A172 (cell line): ENCODE data around the gene WDR27. TPM values are rescaled to one million over a fixed set of nuclear protein-coding genes. Genes with fewer than 3 reads are reported as not detected.

Experiments
- DNase-seq: peaks from one replicate; pipeline ENCODE4 v3.0.0-alpha.2; 2015; ENCODE audit warnings: low spot score
- total RNA-seq: library from RNA; depleted of rRNA; stranded (reverse); fragments of >200 nt; shearing (Covaris generic); gene quantifications from 2 replicates; pipeline ENCODE4 v1.2.3, GENCODE V29; 2014

WDR27 gene
- total RNA-seq, 1 experiment from 2014 or later = 13.6 TPM

DNA sequence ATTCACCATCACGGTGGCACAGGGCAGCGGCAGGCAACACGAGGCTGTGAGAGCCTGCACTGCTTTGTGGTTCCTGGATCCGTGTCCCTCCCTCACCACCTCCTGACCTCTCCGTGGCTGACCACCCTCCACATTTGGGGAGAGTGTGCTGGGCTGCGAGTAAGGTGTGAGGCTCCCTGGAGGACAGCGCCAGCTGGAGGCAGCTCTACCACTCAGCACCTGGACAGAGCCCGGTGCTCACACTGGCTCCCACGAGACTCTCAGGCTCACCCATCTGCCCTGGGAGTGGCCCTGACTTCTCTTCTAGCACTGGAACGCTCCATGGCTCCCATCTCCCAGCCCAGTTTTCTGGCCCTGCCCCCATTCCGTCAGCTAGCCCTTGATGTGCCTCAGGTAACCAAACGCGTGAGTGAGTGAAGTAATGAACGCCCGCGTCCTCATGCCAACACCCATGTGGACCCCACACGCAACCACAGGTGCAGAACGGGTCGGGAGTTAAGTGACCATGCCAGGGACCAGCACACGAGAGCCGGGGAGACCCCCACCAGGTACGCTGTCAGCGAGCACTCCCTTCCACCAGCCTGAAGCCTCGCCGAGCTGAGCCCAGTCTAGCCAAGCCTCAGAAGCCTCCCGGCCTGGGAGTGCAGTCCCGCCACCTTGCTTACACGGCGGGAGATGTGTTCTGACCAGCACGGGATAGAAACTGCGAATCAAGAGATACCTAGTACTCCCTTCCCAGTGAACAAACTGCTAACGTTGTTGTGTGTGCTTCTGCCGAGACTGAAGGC, 137.2 kb downstream of the WDR27 start:
- no peak for DNase-seq

GRCh38 chr6:169561665-169562064, 140.2 kb downstream of the WDR27 start:
- DNase-seq = no peak

DNA sequence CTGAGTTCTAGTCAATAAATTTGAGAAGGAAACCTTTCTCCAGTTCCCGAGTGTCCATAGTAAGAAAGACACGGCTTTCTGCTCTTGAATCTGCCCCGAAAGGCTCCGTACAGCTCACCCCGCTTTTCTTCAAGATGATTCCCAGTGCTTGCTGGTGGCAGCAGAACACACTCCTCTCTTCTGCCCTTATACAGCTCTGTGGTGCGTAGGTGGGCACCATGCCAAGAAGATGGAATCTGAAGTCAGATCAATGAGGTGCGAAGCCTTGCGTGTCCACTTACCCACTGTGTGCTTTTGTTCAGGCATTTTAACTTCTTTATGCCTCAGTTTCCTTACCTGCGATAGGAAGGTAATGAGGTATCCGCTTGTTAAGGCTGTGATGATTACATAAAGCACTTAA, 142.2 kb downstream of the WDR27 start:
- no peak for DNase-seq

GRCh38 chr6:169558774-169559441, 142.9 kb downstream of the WDR27 start:
- DNase-seq = no peak

GRCh38 chr6:169558378-169558773, 143.5 kb downstream of the WDR27 start:
- no peak for DNase-seq

DNA sequence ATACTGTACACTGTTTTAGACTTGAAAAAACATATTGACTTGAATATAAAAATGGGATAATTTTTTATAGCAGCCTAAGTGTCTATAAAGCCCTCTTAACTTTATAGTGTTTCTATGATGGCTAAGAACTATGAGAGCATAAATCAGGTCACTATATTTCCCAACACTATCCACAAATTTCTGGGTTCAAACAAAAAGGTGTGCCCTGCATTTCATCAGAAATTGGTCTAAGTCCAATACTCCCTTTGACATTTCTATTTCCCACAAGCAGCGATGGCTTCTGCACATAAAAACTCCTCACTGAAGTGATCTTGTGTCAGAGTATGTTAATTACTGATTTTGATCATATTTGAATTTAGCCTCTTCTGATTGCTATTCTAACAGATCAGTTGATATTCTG, 143.9 kb downstream of the WDR27 start:
- no peak for DNase-seq

GRCh38 chr6:169556758-169557548, 144.9 kb downstream of the WDR27 start:
- DNase-seq = no peak

- DNase-seq = no peak
Observed at GRCh38 chr6:169555971-169556617, 145.7 kb downstream of the WDR27 start.

DNA sequence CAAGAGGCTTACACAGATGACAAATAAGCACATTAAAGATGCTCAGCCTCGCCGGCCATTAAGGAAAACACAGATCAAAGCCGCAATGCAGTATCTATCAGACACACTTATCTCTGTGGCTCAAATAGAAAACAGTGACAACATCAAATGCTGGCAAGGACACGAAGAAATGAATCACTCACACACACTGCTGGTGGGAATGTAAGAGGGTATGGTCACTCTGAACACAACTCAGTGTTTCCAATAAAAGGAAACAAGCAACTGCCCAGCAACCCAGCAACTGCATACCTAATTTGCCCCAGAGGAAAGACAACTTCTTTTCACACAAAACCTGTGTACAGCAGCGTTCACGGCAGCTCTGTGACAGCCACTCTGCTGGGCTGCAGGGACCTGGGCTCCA, 155.8 kb downstream of the WDR27 start:
- no peak for DNase-seq

GRCh38 chr6:169543704-169544103, 158.1 kb downstream of the WDR27 start:
- no peak for DNase-seq

DNA sequence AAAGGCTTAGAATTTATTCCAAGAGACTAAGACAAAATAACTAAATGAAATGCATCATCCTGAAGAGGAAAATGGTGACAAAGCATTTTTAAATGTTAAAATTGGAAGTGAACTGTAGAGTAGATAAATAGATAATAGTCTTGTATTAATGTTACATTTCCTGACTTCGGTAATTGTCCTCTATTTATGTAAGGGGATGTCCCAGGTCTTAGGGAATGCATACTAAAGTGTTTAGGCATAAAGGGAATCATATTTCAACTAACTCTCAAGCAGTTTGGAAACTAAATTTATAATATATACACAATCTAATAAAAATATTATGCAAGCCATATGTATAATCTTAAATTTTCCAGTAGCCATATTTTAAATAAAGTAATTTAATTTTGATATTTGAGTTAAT, 159.3 kb downstream of the WDR27 start:
- DNase-seq = no peak

DNA sequence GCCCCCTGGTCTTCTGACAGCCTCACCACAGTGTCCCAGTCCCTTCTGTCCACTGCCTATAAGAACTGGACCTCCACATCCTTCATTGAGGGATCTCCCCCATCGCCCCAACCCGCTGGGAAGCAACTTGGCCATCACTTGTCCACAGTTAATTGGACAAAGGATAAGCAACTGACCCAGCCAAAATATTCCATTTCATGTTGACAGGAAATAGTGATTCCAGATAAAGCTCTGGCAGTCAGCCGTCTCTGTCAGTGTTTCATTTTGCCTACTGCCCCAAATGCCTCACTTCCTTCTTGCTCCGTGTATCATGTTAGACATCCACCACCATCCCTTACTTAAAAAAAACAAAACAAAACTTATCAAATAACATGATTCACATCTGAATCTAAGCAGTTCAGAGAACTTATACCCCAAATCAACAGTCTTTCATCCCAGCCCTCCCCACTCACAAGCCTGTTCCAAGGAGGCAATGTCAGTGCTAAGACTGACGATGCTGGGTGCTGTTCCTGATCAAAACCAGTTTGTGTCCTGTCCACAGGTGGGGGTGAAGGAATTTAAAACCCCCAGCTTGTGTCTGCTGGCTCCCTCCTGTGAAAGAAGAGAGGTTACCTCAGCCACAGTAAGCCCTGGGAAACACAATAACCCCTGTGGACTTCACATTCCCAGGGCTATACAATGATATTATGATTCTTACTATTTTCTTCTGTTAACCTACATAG, 162.5 kb downstream of the WDR27 start:
- DNase-seq = no peak

DNA sequence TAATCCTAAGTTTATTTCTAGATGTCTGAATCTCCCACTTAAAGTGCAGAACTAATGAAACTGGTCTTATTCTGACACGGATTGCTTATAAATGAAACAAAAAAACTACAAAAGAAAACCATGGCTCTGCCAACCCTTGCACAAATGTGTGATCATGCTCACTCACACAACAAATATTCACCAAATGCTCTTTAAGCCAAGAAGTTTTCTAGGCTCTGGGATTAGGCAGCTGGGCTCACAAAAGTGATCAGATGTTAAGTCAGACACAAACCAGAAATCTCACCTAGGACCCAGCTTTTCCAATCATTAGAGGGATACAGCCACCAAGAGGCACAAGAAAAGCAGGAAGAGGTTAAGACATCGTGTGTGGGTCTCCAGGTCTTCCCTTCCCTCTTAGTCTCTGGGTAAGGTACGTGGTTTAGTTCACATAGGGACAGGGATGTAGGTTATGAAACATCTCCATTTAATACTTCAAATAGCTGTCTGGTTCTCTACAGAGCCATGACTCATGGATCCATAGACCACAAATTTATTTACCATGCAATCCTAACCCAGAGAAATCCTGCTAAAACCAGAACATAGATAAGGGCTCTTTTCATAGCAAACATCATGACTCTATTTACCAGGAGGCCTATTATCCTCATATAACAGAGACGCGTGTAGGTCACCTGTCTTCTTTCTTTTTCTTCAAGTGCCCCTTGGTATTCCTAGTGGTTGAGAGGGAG, 165.2 kb downstream of the WDR27 start:
- DNase-seq = no peak

DNA sequence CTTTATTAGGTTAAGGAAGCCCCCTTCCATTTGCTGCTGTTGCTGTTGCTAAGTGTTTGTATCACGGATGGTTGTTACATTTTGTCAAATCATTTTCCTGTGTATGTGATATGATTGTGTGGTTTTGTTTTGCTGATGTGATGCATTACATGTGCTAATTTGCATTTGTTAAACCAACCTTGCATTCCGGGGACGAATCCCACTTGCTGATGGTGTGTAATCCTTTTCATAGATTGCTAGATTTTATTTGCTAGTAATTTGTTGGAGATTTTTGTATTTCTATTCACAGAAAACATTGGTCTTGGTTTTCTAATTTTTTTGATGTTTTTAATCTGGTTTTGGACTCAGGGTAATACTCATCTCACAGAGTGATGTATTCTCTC, 167.8 kb downstream of the WDR27 start:
- DNase-seq = no peak

DNA sequence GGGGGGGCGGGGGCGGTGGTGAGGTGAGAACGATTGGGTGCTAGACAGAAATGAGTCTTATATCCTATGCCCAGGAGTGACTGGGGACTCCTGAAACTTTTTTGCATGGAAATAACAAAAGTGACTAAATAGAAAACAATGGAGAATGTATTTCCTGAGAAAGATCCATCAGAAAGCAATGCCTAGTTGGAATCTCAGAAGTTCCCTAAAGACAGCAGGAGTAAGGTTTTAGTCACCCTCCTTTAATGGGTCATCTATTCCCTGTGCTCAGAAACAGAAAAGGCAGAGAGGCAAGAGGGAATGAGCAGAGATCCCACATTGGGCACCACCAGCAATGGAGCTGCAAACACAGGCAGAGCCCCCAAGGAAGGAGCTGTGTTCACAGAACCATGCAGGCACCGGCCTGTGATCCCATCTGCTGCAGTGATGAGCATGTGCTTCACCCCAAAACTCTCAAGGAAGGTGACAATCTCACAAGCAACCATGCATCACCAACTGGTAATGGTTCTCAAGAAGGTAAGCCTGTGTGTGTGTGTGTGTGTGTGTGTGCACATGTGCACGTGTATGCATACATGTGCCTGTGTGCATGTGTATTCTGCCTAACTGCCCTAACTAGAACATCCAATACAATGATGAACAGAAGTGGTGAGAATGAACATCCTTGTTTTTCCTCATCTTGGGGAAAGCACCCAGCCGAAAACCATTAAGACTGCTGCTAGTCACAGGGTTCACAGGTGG, 168.4 kb downstream of the WDR27 start:
- no peak for DNase-seq

- no peak for DNase-seq
Observed at GRCh38 chr6:169530752-169531123, 171.1 kb downstream of the WDR27 start.

- DNase-seq = no peak
Observed at GRCh38 chr6:169529931-169530751, 171.7 kb downstream of the WDR27 start.

GRCh38 chr6:169528755-169529154, 173.1 kb downstream of the WDR27 start:
- DNase-seq = no peak

DNA sequence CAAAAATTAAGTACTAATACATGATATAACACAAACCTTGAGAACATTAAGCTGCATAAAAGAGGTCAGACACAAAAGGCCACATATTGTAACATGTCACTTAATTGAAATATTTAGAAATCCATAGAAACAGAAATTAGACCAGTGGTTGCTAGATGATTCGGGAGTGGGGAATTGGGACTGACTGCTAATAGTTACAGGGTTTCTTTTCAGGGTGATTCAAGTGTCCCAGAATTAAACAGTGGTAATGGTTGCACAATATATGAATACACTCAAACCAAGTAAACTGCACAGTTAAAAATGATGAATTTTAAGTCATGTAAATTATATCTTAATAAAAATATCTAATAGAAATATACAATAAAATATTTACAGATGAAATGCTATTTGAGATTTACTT, 174.5 kb downstream of the WDR27 start:
- DNase-seq = no peak
